Gastrocnemius medialis (tissue), 4 donors: ENCODE data around the gene DPYD.

Experiments
- CTCF ChIP-seq, 5 experiments: fragments of 450-650 bp in 3 of 5; fragments of 200-600 bp in 2 of 5; sonication (generic) in 2 of 5; IDR thresholded peaks in 4 of 5; conservative IDR thresholded peaks in 1 of 5; 1 replicate in 4 of 5; 2 replicates in 1 of 5; pipeline ENCODE4 v1.5.1; 2016 to 2019; ENCODE audit warnings: antibody characterized with exemption in 5 of 5, mild to moderate bottlenecking in 3 of 5, moderate library complexity in 3 of 5
- POLR2A ChIP-seq, 2 donors: fragments of 450-650 bp; IDR thresholded peaks; one replicate each; pipeline ENCODE4 v1.6.1; 2017; ENCODE audit warnings: antibody characterized with exemption in 2 of 2, mild to moderate bottlenecking in 2 of 2, moderate library complexity in 2 of 2

- no peak for TF ChIP-seq CTCF (IDR thresholded peaks at IDR 0.05 in 4 of 5, conservative IDR thresholded peaks at IDR 0.05 in 1 of 5)
- peak; percentile 76 to 87 for TF ChIP-seq POLR2A (IDR thresholded peaks at IDR 0.05)
These were observed at the start of gene DPYD for GRCh38 chr1:97920832-97921571.
